Fibroblast of lung (primary cell): ENCODE measurements around the gene SUMO2. TPM values are rescaled to one million over a fixed set of nuclear protein-coding genes. Genes with fewer than 3 reads are reported as not detected.

Experiments used
- DNase-seq, 2 donors: peaks; one replicate each; pipeline versions ENCODE4 v3.0.0 to v3.0.0-alpha.2; 2010; ENCODE audit warnings: low read depth in 2 of 2
- H2AFZ ChIP-seq: 2 replicates; pipeline ENCODE4 v1.5.1; 2012; ENCODE audit warnings: low read length, control low read depth, inconsistent platforms
- H3K27ac ChIP-seq: 2 replicates; pipeline ENCODE4 v1.5.1; 2011; ENCODE audit warnings: low read length, control low read depth; ENCODE audit not compliant: insufficient read depth
- H3K27me3 ChIP-seq: 2 replicates; pipeline ENCODE4 v1.5.1; 2011; ENCODE audit warnings: mild to moderate bottlenecking, low read length; ENCODE audit not compliant: control insufficient read depth, insufficient read depth
- H3K36me3 ChIP-seq: 2 replicates; pipeline ENCODE4 v1.5.1; 2011; ENCODE audit warnings: low read length; ENCODE audit not compliant: control insufficient read depth, insufficient read depth
- H3K4me1 ChIP-seq: 2 replicates; pipeline ENCODE4 v1.5.1; 2011; ENCODE audit warnings: low read length; ENCODE audit not compliant: control insufficient read depth, insufficient read depth; ENCODE audit errors: extremely low read depth
- H3K4me2 ChIP-seq: 2 replicates; pipeline ENCODE4 v1.5.1; 2011; ENCODE audit warnings: low read length, control low read depth; ENCODE audit not compliant: insufficient read depth; ENCODE audit errors: extremely low read depth
- H3K4me3 ChIP-seq, 4 experiments: fragments of 200-600 bp in 1 of 4; sonication (generic) in 1 of 4; replicated peaks in 1 of 4; 2 replicates each; pipeline ENCODE4 v1.5.1; 2011 to 2016; ENCODE audit warnings: low read length in 4 of 4, low read depth in 3 of 4, mild to moderate bottlenecking in 3 of 4, control low read depth in 2 of 4, inconsistent platforms in 1 of 4, mixed read lengths in 1 of 4; ENCODE audit not compliant: insufficient read depth in 1 of 4; ENCODE audit errors: control extremely low read depth in 1 of 4
- H3K79me2 ChIP-seq: 2 replicates; pipeline ENCODE4 v1.5.1; 2012; ENCODE audit warnings: mild to moderate bottlenecking, low read length, inconsistent platforms; ENCODE audit not compliant: control insufficient read depth, insufficient read depth
- H3K9ac ChIP-seq: 2 replicates; pipeline ENCODE4 v1.5.1; 2011; ENCODE audit warnings: mild to moderate bottlenecking, low read length, control low read depth; ENCODE audit not compliant: insufficient read depth
- H3K9me3 ChIP-seq: 2 replicates; pipeline ENCODE4 v1.5.1; 2012; ENCODE audit warnings: low read depth, low read length; ENCODE audit not compliant: control insufficient read depth, insufficient read depth
- H4K20me1 ChIP-seq: 2 replicates; pipeline ENCODE4 v1.5.1; 2011; ENCODE audit warnings: low read length; ENCODE audit not compliant: control insufficient read depth, insufficient read depth; ENCODE audit errors: extremely low read depth
- CTCF ChIP-seq, 2 donors: IDR thresholded peaks in 1 of 2; conservative IDR thresholded peaks in 1 of 2; 1 replicate in 1 of 2; 2 replicates in 1 of 2; pipeline ENCODE4 v1.5.1; 2011 to 2012; ENCODE audit warnings: low read length in 2 of 2, control low read depth in 1 of 2, inconsistent platforms in 1 of 2, low read depth in 1 of 2, mild to moderate bottlenecking in 1 of 2
- EZH2 ChIP-seq: IDR thresholded peaks from 2 replicates; pipeline ENCODE4 v1.5.1; 2012; ENCODE audit warnings: low read length, control low read depth, mild to moderate bottlenecking; ENCODE audit errors: missing control alignments
- polyA plus RNA-seq, 2 donors: library from polyadenylated mRNA; depleted of rRNA in 1 of 2; stranded (reverse) in 1 of 2; unstranded in 1 of 2; fragments of >200 nt; gene quantifications; 2 replicates each; pipeline ENCODE4 v1.2.1, GENCODE V29; 2011 to 2012; ENCODE audit warnings: missing spikeins in 1 of 2
- total RNA-seq: library from RNA; depleted of rRNA; stranded (reverse); fragments of >200 nt; gene quantifications from 2 replicates; pipeline ENCODE4 v1.2.1, GENCODE V29; 2014

The SUMO2 gene
- total and polyA plus RNA-seq, 2 donors (not counting 1 experiment from before 2014, with no cell fraction given): 122 to 191 TPM

DNA sequence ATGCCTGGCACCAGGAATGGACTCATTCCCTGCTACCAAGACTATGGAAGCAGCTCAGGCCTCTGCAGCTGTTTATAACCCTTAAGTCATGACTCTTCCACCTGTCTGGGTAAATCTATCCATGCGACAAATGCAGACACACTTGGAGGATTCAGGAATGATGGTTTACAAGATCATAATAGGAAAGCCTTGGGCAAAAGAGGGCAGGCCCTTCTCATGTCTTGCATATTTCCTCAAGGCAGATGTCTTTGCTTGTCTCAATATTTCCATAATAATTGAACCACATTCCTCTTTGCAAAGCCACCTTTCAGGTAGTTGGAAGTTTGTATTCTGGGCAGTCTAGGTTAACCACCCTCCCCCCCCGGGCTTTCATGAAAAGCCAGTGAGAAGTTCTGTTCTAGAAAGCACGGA, 27.6 kb downstream of the SUMO2 start:
- Histone ChIP-seq H3K9ac (no peak overlapping the region), H3K27ac (no peak overlapping the region), H3K27me3 (no peaks in the 10 kb centered on the region), H3K36me3 (no peaks in the 10 kb centered on the region), H3K79me2 (peaks cover 41% of the 10 kb centered on the region), H3K9me3 (no peaks in the 10 kb centered on the region), H3K4me2 (no peak overlapping the region), H2AFZ (no peak overlapping the region), H3K4me1 (peaks cover 8% of the 10 kb centered on the region), H4K20me1 (no peaks in the 10 kb centered on the region), H3K4me3 (no peak overlapping the region)
- DNase-seq: no peak
- TF ChIP-seq EZH2 (no peak), CTCF (conservative IDR thresholded peaks at IDR 0.05 in 1 of 2, IDR thresholded peaks at IDR 0.05 in 1 of 2; ENCODE audit: low read depth in 1 of 2, low read length in 2 of 2) (no peak)

GRCh38 chr17:75154195-75155106, 28.3 kb downstream of the SUMO2 start, which contains the start of gene JPT1:
JPT1 (minus strand) TSS chr17:75154512; CDS start chr17:75154397, 115 bp downstream.
- peaks cover 48% of the 10 kb centered on the region for H3K79me2 ChIP-seq
- peak; percentile 98 to 99 for DNase-seq
- peak within 1 kb of the TSS; percentile 93 for H3K9ac ChIP-seq
- H3K27ac ChIP-seq: peak within 1 kb of the TSS; percentile 80
- H3K27me3 ChIP-seq: no peaks in the 10 kb centered on the region
- peak within 1 kb of the TSS; percentile 98 for H3K4me2 ChIP-seq
- no peaks in the 10 kb centered on the region for H4K20me1 ChIP-seq
- H3K36me3 ChIP-seq: no peaks in the 10 kb centered on the region
- TF ChIP-seq EZH2 (no peak), CTCF (conservative IDR thresholded peaks at IDR 0.05 in 1 of 2, IDR thresholded peaks at IDR 0.05 in 1 of 2; ENCODE audit: low read depth in 1 of 2, low read length in 2 of 2) (no peak)
- H3K4me1 ChIP-seq: peaks cover 8% of the 10 kb centered on the region
- H3K4me3 ChIP-seq: peak within 1 kb of the TSS; percentile 89 to 96 (median 96)
- peak within 1 kb of the TSS; percentile 89 for H2AFZ ChIP-seq
- H3K9me3 ChIP-seq: no peaks in the 10 kb centered on the region

DNA sequence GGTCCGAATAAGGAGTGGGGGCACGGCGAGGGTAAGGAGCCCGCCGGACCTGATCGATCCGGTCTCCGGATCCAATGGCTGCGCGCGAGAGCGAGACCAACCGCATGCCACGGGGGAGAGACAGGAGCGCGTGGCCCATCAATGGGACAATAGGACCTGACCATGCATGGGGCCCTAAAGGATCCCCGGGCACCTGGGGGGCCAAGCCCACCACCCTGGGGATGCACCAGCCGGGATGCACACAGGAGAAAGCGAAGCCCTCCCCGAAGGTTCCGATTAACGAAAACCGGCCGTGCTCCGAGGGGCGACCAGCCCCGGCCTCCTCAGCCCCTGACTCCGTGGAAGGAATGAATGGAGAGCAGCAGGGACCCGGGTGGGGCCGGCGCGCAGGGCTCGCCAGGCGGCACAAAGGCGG, 29.0 kb downstream of the SUMO2 start:
- Histone ChIP-seq H3K27ac (peak overlapping the region; percentile 80), H3K4me3 (peak overlapping the region; percentile 89 to 96 (median 96)), H3K9me3 (no peaks in the 10 kb centered on the region), H3K9ac (peak overlapping the region; percentile 93), H4K20me1 (no peaks in the 10 kb centered on the region), H3K79me2 (peaks cover 53% of the 10 kb centered on the region), H3K36me3 (no peaks in the 10 kb centered on the region), H3K27me3 (no peaks in the 10 kb centered on the region), H2AFZ (no peak overlapping the region), H3K4me2 (peak overlapping the region; percentile 80), H3K4me1 (peaks cover 8% of the 10 kb centered on the region)
- no peak for TF ChIP-seq EZH2
- TF ChIP-seq CTCF (conservative IDR thresholded peaks at IDR 0.05 in 1 of 2, IDR thresholded peaks at IDR 0.05 in 1 of 2; ENCODE audit: low read depth in 1 of 2, low read length in 2 of 2): no peak
- no peak for DNase-seq
